Tibial nerve (tissue), 4 donors: ENCODE measurements around the gene IGFBPL1. TPM values are rescaled to one million over a fixed set of nuclear protein-coding genes. Genes with fewer than 3 reads are reported as not detected.

Source experiments
- DNase-seq, 2 donors: peaks; one replicate each; pipeline ENCODE4 v3.0.0-alpha.2; 2019; ENCODE audit warnings: low spot score in 2 of 2
- H3K27ac ChIP-seq, 4 donors: fragments of 200-600 bp; sonication (generic) in 3 of 4; one replicate each; pipeline ENCODE4 v1.5.1; 2017 to 2019; ENCODE audit warnings: mild to moderate bottlenecking in 1 of 4
- H3K27me3 ChIP-seq, 2 donors: fragments of 200-600 bp; sonication (generic) in 1 of 2; one replicate each; pipeline versions ENCODE4 v1.5.1 to v1.6.0; 2017 to 2019
- H3K36me3 ChIP-seq, 3 donors: fragments of 200-600 bp; sonication (generic); one replicate each; pipeline ENCODE4 v1.5.1; 2018 to 2019
- H3K4me1 ChIP-seq, 4 donors: fragments of 200-600 bp; sonication (generic) in 3 of 4; one replicate each; pipeline ENCODE4 v1.5.1; 2017 to 2019
- H3K4me3 ChIP-seq, 4 donors: fragments of 200-600 bp; sonication (generic) in 3 of 4; one replicate each; pipeline ENCODE4 v1.5.1; 2017 to 2019; ENCODE audit warnings: mild to moderate bottlenecking in 1 of 4, moderate library complexity in 1 of 4
- H3K9me3 ChIP-seq, 4 donors: fragments of 200-600 bp; sonication (generic) in 3 of 4; one replicate each; pipeline ENCODE4 v1.5.1; 2017 to 2019
- CTCF ChIP-seq, 5 experiments: fragments of 200-600 bp in 3 of 5; fragments of 450-650 bp in 2 of 5; sonication (generic) in 3 of 5; IDR thresholded peaks; one replicate each; pipeline ENCODE4 v1.5.1; 2016 to 2019; ENCODE audit warnings: antibody characterized with exemption in 5 of 5, mild to moderate bottlenecking in 3 of 5, moderate library complexity in 2 of 5
- EP300 ChIP-seq, 2 donors: sonication (generic); formaldehyde crosslinking; IDR thresholded peaks; one replicate each; pipeline ENCODE4 v1.6.1; 2017; ENCODE audit warnings: antibody characterized with exemption in 2 of 2, mild to moderate bottlenecking in 1 of 2
- POLR2A ChIP-seq, 2 donors: fragments of 450-650 bp; IDR thresholded peaks; one replicate each; pipeline ENCODE4 v1.6.1; 2017; ENCODE audit warnings: antibody characterized with exemption in 2 of 2, mild to moderate bottlenecking in 2 of 2, moderate library complexity in 2 of 2
- WGBS, 2 donors: methylation state at CpG; one replicate each; pipeline ENCODE4 v1.1.5; 2018; 5-methylcytosine and 5-hydroxymethylcytosine counted together
- total RNA-seq, 4 donors: library from RNA; depleted of rRNA; stranded (reverse); fragments of >200 nt; gene quantifications; one replicate each; pipeline ENCODE4 v1.1.0, GENCODE V29; 2016

The IGFBPL1 gene
- total RNA-seq, 4 donors from 2014 or later = 0.60 TPM; not detected in 3

GRCh38 chr9:38389313-38389712 is 34.9 kb downstream of the IGFBPL1 start:
- no peak overlapping the region for H3K4me3 ChIP-seq
- H3K27ac ChIP-seq = peak overlapping the region in 3 of 4 donors; percentile 2 to 56 (median 50)
- peaks cover 0 to 9% (median 0%) of the 10 kb centered on the region in 4 donors for H3K9me3 ChIP-seq
- peaks cover 0 to 33% (median 11%) of the 10 kb centered on the region in 4 donors for H3K4me1 ChIP-seq
- TF ChIP-seq POLR2A (IDR thresholded peaks at IDR 0.05) = no peak
- TF ChIP-seq EP300 (IDR thresholded peaks at IDR 0.05) = no peak
- no peak for TF ChIP-seq CTCF (IDR thresholded peaks at IDR 0.05)
- no peaks in the 10 kb centered on the region for H3K27me3 ChIP-seq
- no peaks in the 10 kb centered on the region for H3K36me3 ChIP-seq
- 22 to 31% methylated on average over 4 of the region's 4 CpGs for WGBS, 2 donors
- no peak for DNase-seq

- H3K4me3 ChIP-seq = no peak overlapping the region
- no peaks in the 10 kb centered on the region for H3K36me3 ChIP-seq
- peaks cover 0 to 27% (median 10%) of the 10 kb centered on the region in 4 donors for H3K4me1 ChIP-seq
- peaks cover 0 to 9% (median 0%) of the 10 kb centered on the region in 4 donors for H3K9me3 ChIP-seq
- no peaks in the 10 kb centered on the region for H3K27me3 ChIP-seq
- H3K27ac ChIP-seq = peak overlapping the region in 2 of 4 donors; percentile 36 to 56
- WGBS, 2 donors = 55 to 65% methylated on average over 7 of the region's 7 CpGs
- peak in 1 of 2 donors; percentile 30 for TF ChIP-seq EP300 (IDR thresholded peaks at IDR 0.05)
- TF ChIP-seq CTCF (IDR thresholded peaks at IDR 0.05) = no peak
- peak in 1 of 2 donors; percentile 38 for DNase-seq
Observed at GRCh38 chr9:38388283-38389223, 35.7 kb downstream of the IGFBPL1 start.

GRCh38 chr9:38387751-38388150 is 36.5 kb downstream of the IGFBPL1 start:
- H3K27ac ChIP-seq = no peak overlapping the region
- 95 to 96% methylated on average over 4 of the region's 4 CpGs for WGBS, 2 donors

GRCh38 chr9:38387066-38387465 is 37.2 kb downstream of the IGFBPL1 start:
- H3K36me3 ChIP-seq = no peaks in the 10 kb centered on the region
- no peaks in the 10 kb centered on the region for H3K27me3 ChIP-seq
- no peak overlapping the region for H3K4me3 ChIP-seq
- H3K9me3 ChIP-seq = peaks cover 0 to 9% (median 0%) of the 10 kb centered on the region in 4 donors
- TF ChIP-seq EP300 (IDR thresholded peaks at IDR 0.05) (no peak), POLR2A (IDR thresholded peaks at IDR 0.05) (no peak), CTCF (IDR thresholded peaks at IDR 0.05) (no peak)
- peaks cover 0 to 18% (median 5%) of the 10 kb centered on the region in 4 donors for H3K4me1 ChIP-seq
- H3K27ac ChIP-seq = no peak overlapping the region
- WGBS, 2 donors = 78 to 89% methylated on average over 1 of the region's 1 CpG
- DNase-seq = no peak

More at GRCh38 chr9:38387751-38388150, 36.5 kb downstream of the IGFBPL1 start:
- Histone ChIP-seq H3K4me3 (no peak overlapping the region), H3K36me3 (no peaks in the 10 kb centered on the region), H3K27me3 (no peaks in the 10 kb centered on the region), H3K9me3 (peaks cover 0 to 9% (median 0%) of the 10 kb centered on the region in 4 donors), H3K4me1 (peaks cover 0 to 20% (median 6%) of the 10 kb centered on the region in 4 donors)
- DNase-seq = no peak
- TF ChIP-seq EP300 (IDR thresholded peaks at IDR 0.05) (no peak), CTCF (IDR thresholded peaks at IDR 0.05) (no peak), POLR2A (IDR thresholded peaks at IDR 0.05) (no peak)

DNA sequence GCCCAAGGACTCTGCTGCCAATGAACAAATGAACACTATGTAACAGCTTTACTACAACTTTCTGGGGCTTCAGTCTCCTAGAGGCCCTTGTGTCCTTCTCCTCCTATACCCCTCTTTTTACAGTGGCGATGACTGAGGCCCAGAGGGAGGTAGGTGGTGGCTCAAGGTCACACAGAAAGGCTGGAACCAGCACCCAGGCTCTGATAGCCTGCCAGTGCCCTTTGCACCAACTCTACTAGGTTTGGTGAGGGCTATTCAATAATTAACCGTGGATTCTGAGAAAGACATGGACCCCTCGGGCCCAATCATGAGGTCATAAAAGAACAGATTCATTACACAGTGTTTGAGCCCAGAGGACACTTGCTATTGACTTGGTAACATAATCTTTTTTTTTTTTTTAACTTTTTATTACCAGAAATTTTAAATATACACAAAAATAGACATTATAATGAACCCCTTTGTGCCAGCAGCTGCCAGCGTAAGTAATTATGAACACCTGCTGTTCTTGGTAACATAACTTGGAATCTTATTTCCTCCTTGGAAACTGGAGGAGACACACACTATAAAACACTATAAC is 37.8 kb downstream of the IGFBPL1 start:
- no peak for TF ChIP-seq CTCF (IDR thresholded peaks at IDR 0.05)
- no peak for TF ChIP-seq POLR2A (IDR thresholded peaks at IDR 0.05)
- TF ChIP-seq EP300 (IDR thresholded peaks at IDR 0.05) = no peak
- H3K9me3 ChIP-seq = peaks cover 0 to 9% (median 0%) of the 10 kb centered on the region in 4 donors
- no peak overlapping the region for H3K4me3 ChIP-seq
- no peak for DNase-seq
- H3K27me3 ChIP-seq = no peaks in the 10 kb centered on the region
- no peak overlapping the region for H3K27ac ChIP-seq
- WGBS, 2 donors = 64 to 74% methylated on average over 4 of the region's 4 CpGs
- H3K4me1 ChIP-seq = peaks cover 0 to 14% (median 3%) of the 10 kb centered on the region in 4 donors
- no peaks in the 10 kb centered on the region for H3K36me3 ChIP-seq
